Activated CD8-positive, alpha-beta memory T cell treated with anti-CD3 and anti-CD28 coated beads, Interleukin-2, amount 50 U/mL, for 24 hours (primary cell): ENCODE measurements around the gene GAS7.
"Not testable (repeated sequence)": the region's sequence is repeated elsewhere in the genome, so short reads cannot be mapped to it uniquely, and the experiment has no call there.

Experiments used
- DNase-seq: peaks from one replicate; pipeline ENCODE4 v3.0.0-alpha.2; 2020; ENCODE audit errors: extremely low read depth

Gene GAS7

DNA sequence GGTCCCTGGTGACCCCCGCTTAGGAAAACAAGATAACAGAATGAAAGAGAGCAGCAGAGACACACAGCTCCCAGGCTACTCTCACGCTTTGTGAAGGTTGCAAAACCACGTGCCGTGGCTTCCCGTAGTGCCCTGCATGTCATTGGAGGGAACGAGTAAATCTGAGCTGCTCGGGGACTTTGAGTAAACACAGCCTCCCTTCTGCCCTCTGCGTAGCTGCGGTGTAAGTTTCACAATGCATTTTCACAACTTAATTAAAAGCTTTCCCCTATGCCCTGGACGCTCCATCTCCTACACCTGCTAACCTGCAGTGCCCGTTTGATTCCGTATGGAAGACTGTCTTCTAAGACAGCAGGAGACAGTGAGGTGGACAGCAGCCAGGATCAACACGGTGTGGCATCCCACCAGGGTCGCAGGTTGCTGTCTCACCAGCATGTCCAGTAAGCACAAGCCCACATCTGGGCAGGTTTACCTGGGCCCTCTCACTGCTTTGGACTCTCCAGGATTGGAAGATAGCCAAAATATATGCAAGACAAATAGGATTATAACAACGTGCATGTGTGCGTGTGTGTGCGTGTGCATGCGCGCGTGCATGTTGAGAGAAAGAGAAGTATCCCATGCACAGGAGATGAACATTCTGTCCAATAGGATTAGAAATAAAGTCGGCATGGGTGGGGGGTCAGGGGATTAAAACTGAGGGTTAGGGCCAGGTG, 177.0 kb downstream of the GAS7 start:
- no peak for DNase-seq

DNA sequence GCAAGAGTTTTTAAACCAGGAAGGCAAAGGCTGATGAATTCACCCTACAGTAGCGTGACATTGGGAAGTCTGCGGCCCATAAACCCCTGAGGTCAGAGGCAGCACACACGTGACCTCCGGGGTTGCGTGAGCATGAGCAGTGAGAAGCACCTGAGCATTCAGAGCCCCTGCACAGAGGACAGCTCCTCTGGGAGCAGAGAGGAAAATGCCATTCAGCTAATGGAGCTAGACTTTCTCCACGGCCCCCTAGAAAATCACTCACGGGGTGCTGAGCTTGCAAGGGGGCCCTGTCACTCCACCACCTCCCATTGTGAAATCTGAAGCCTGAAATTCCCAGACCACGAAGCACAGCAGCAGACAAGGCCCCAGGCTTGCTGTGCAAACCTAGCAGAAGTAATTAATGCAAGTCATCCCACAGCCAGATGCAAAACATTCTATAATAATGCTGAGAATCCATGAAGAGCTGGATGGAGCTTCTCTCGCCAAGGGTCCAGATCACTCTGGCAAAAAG, 178.4 kb downstream of the GAS7 start:
- no peak for DNase-seq

GRCh38 chr17:10018461-10018891, 179.9 kb downstream of the GAS7 start:
- DNase-seq: no peak

- DNase-seq: not testable (repeated sequence)
Measured at GRCh38 chr17:10016958-10017570, 181.3 kb downstream of the GAS7 start.

DNA sequence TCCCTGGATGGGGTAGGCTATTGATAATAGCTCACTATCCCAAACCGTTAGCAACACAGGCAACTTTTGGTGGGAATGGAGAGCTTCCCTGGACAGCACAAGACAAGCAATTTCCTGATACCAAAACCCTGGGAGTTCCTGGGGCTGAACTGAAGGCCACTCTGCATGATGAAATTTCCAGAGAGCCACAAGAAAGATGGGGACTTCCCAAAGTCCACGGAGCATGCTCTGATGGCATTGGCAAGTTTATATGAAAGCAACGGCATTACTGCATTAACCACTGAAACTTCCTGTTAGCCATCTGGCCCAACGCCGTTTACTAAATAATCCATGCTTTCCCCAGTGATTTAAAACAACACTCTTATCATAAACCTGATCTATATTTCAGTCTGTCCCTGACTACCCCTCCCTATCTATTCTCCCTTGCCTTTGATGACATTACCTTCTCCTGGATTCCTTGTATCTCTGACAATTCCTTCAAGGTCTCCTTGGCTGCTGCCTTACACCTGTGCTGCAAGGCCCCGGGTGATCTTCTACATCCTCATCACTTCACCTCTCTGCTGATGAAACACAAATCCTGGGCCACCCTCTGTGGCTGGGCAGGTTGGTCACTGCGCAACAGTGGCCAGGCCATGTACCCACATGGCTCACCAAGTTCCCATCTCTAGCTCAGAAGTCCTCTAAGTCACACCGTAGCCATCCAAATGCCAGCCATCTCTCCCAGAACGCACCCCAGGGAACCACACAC, 184.9 kb downstream of the GAS7 start:
- DNase-seq: no peak

DNA sequence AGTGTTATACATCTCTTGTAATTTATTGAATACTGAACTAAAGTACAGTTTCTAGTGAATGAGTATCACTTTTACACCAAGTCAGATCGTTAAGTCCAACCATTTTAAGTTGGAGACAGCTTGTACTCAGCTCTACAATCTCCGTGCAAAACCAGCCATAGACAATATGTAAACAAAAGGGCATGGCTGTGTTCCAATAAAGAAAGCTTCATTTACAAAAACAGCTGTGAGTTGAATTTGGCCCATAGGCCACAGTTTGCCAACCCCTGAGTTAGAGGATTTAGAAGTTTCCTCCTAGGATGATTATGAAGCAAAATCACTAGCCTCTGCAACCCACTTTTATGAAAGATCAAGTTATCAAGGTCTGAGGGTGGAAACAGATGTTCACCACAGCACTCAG, 187.7 kb downstream of the GAS7 start:
- DNase-seq: no peak

- no peak for DNase-seq
Measured at GRCh38 chr17:10003705-10004104, 194.7 kb downstream of the GAS7 start.

- not testable (repeated sequence) for DNase-seq
Measured at GRCh38 chr17:10002567-10003360, 195.6 kb downstream of the GAS7 start.

DNA sequence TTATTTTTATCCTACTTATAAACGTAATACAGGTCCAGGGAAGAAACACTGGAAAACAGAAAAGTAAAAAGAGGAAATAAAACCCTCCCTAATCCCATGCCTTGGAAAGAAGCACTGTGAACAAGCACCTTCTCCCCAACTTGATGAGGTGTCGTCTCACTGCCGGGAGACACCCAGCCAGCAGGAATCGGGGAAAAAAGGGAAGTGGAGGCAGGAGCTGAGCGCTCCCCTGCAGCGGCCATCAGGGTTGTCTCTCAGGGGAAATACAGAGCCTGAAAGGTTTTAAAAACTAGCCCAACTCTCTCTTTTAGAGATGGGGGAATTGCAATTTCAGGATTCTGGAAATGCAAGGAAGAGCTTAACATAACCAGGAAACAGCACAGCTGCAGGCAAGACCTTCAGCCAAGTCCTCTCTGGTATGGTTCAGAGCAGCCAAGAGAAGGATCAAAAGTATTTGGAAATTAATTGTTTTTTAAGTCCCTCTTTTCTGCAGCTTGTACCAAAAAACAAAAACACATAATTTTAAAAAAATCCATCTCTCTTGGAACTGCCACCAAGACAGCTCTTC, 197.0 kb downstream of the GAS7 start:
- no peak for DNase-seq

- no peak for DNase-seq
Measured at GRCh38 chr17:9999919-10000695, 198.3 kb downstream of the GAS7 start.

GRCh38 chr17:9998060-9998459, 200.3 kb downstream of the GAS7 start:
- no peak for DNase-seq

- DNase-seq: no peak
Measured at GRCh38 chr17:9994761-9995160, 203.6 kb downstream of the GAS7 start.

DNA sequence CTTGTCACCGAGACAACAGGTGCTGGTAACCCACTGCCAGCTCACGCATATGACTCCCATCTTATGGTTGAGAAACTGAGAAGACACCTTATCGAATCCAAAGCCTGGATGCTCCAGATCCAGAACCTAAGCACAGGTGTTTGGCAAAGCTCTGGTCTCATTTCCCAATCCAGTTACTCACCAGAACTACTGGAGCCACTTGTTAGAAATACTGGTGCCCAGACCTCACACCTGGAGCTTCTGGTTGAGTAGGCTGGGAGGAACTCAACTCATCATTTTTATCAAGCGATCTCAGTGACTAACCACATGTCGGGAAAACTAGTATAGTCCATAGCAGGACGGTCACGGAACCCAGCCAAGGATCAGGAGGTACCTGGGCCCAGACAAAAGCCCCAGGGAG, 206.6 kb downstream of the GAS7 start:
- DNase-seq: no peak

DNA sequence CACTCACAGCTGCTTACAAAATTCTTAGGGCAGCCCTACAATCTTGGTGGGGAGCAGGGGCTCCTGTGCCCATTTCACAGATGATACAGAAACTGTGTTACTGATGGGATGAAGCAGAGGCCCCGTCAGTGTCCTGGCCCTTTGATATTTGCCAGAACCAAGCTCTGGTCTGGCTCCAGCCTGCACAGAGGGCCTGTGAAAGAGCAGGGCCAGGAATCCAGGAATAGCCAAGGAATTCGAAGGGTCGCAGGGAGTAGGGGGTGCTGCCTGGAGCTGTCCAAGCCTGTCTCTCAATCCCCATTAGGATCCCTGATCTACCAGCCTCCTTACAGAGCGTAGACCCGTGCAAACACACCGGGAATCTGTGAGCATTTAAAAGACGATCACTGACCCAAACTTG, 207.1 kb downstream of the GAS7 start:
- DNase-seq: no peak

- no peak for DNase-seq
Measured at GRCh38 chr17:9987779-9988585, 210.4 kb downstream of the GAS7 start.

DNA sequence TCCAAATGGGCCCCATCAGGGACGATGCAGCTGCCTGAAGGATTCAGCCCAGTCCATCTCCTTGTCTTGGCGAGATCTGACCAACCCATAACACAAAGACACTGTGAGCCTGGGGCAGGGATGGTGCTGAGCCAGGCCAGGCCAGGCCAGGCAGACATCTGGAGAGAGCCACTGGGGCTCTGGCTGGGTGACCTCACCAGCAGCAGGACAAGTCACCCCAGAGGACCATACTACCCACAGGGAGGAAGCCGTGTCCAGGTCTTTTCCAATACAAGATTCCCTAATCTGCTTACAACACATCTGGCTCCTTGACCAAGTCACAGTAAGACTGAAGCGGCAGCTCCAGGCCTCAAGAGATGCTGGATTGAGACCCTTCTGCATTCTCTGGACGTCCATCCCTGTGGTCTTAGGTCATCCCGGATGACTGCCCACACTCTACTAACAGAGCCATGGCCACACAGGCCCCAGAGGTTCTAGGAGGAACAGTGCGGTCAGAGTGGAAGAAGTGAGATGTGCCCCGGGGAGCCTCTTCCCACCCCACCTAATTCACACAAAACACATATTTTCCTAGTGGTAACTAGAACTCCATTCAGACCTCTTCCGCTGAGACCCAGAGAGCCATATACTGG, 211.5 kb downstream of the GAS7 start:
- DNase-seq: no peak

DNA sequence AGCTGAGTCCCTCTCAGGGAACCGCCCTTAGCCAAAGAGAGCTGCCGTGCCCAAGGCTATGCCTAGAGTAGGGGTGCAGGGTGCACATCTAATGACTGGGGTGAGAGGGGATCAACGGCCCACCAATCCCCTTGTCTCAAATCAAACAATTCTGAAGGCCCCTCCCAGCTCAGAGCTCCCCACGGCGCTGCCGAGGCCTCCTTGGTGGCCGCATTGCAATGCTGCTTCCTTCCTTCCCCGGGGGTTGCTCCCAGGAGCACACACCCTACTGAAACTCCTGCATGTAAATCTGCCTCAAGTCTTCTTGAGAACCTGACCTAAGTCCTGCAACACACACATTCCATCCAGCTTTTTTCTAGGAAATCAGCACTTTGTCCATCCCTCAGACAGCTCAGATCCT, 212.8 kb downstream of the GAS7 start:
- no peak for DNase-seq

GRCh38 chr17:9984768-9985167, 213.6 kb downstream of the GAS7 start:
- no peak for DNase-seq

DNA sequence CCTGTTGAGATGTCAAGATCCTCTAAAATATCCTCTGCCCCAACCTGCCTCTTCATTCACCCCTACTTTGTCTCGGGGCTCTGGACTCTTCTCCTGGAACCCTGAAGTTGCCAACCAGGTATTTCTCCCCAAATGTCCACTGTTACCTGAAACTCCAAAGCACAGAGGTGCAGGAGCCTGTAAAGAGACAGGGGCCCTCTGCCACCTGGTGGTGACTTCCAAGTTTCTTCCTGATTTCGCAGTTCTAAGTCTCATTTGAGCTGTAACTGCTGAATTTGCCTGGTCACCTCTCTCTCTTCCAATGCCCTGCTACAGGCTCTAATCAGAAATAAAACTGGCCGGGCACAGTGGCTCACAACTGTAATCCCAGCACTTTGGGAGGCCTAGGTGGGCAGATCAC, 216.2 kb downstream of the GAS7 start:
- DNase-seq: no peak
